Motor neuron (in vitro differentiated cells): ENCODE data around the gene CBLB. TPM values are rescaled to one million over a fixed set of nuclear protein-coding genes. Genes with fewer than 3 reads are reported as not detected.

Experiments
- ATAC-seq, 8 experiments: fragments of 200-7000 bp; cut with Tn5 transposase; replicated peaks in 6 of 8; 2 replicates each; pipeline ENCODE4 v1.8.0; 2021; ENCODE audit warnings: mild to moderate bottlenecking in 8 of 8, moderate library complexity in 8 of 8
- H3K27ac ChIP-seq, 2 donors: fragments of 250-450 bp; sonication (Bioruptor Pico); 2 replicates each; pipeline ENCODE4 v1.9.0; 2021; ENCODE audit warnings: antibody characterized with exemption in 2 of 2, mild to moderate bottlenecking in 2 of 2, moderate library complexity in 1 of 2
- H3K4me1 ChIP-seq, 2 donors: fragments of 250-450 bp; sonication (Bioruptor Pico); replicated peaks in 1 of 2; 2 replicates each; pipeline ENCODE4 v1.6.1; 2021; ENCODE audit warnings: antibody characterized with exemption in 2 of 2, mild to moderate bottlenecking in 2 of 2, moderate library complexity in 1 of 2
- H3K4me3 ChIP-seq, 5 donors: fragments of 250-450 bp; sonication (Bioruptor Pico); 2 replicates each; pipeline ENCODE4 v1.9.0; 2021; ENCODE audit warnings: antibody characterized with exemption in 5 of 5, mild to moderate bottlenecking in 5 of 5, moderate library complexity in 4 of 5
- WGBS, 10 experiments: fragments of 450-650 bp; shearing (Covaris generic); methylation state at CpG; one replicate each; pipeline ENCODE4 v1.0.0; 2022; 5-methylcytosine and 5-hydroxymethylcytosine counted together
- in situ Hi-C, 9 experiments: fragments of 400-800 bp; cut with MboI; loops; one replicate each; pipeline ENCODE4 v1.15.0; 2021; ENCODE audit warnings: low sequenced_read_pairs in 9 of 9, low pct_unique_long_range_greater_than_20kb in 2 of 9; ENCODE audit not compliant: unreplicated experiment in 9 of 9
- total RNA-seq, 8 experiments: library from RNA; unstranded; fragments of 300-600 nt; gene quantifications; 2 replicates each; pipeline versions ENCODE4 v1.2.3 to v1.2.4, GENCODE V29; 2022

CBLB gene
- total RNA-seq, result 10 to 100 TPM; 20.0 to 53.6 (median 28.4) TPM

- peak; percentile 82 to 94 (median 90) for ATAC-seq
- peak within 1 kb of the TSS; percentile 98 for H3K27ac ChIP-seq
- peak within 1 kb of the TSS; percentile 56 to 95 (median 76) for H3K4me3 ChIP-seq
- H3K4me1 ChIP-seq, result peaks cover 2 to 40% of the 10 kb centered on the region in 2 donors
- WGBS, 10 experiments, result 0 to 3% (median 0%) methylated on average over 2 to 19 of the region's 68 CpGs; no CpG with 5 or more reads in 4 of the 10 experiments
- in situ Hi-C loops, result no loop called here
Measured at GRCh38 chr3:105868742-105869530, at the start of gene CBLB. TSS of gene CBLB (minus strand) at chr3:105869012. CDS start at chr3:105867577, 1,435 bp downstream.

GRCh38 chr3:105916767-105917166, 48.0 kb upstream of the CBLB start:
- 70 to 100% (median 96%) methylated on average over 1 to 2 of the region's 2 CpGs for WGBS, 10 experiments
- in situ Hi-C loops, result no loop called here
- Histone ChIP-seq H3K4me3 (no peak overlapping the region), H3K4me1 (no peaks in the 10 kb centered on the region), H3K27ac (no peak overlapping the region)
- ATAC-seq, result no peak

- Histone ChIP-seq H3K4me1 (no peaks in the 10 kb centered on the region), H3K27ac (no peak overlapping the region), H3K4me3 (no peak overlapping the region)
- ATAC-seq, result no peak
- in situ Hi-C loops, result no loop called here
- 70 to 100% (median 87%) methylated on average over 1 to 2 of the region's 2 CpGs; no CpG with 5 or more reads in 4 of the 10 experiments for WGBS, 10 experiments
Measured at GRCh38 chr3:105915524-105915923, 46.7 kb upstream of the CBLB start.

GRCh38 chr3:105913616-105914015, 44.8 kb upstream of the CBLB start:
- Histone ChIP-seq H3K4me1 (no peaks in the 10 kb centered on the region), H3K27ac (no peak overlapping the region), H3K4me3 (no peak overlapping the region)
- ATAC-seq, result no peak
- 94 to 100% (median 96%) methylated on average over 1 to 7 of the region's 7 CpGs; no CpG with 5 or more reads in 3 of the 10 experiments for WGBS, 10 experiments
- in situ Hi-C loops, result no loop called here

- Histone ChIP-seq H3K4me3 (no peak overlapping the region), H3K27ac (no peak overlapping the region), H3K4me1 (no peaks in the 10 kb centered on the region)
- in situ Hi-C loops, result no loop called here
- ATAC-seq, result no peak
Measured at GRCh38 chr3:105912891-105913290, 44.1 kb upstream of the CBLB start.

GRCh38 chr3:105911496-105911895, 42.7 kb upstream of the CBLB start:
- Histone ChIP-seq H3K4me3 (no peak overlapping the region), H3K27ac (no peak overlapping the region), H3K4me1 (peaks cover 0 to 3% of the 10 kb centered on the region in 2 donors)
- in situ Hi-C loops, result no loop called here
- ATAC-seq, result no peak

GRCh38 chr3:105907777-105908176, 39.0 kb upstream of the CBLB start:
- peaks cover 0 to 3% of the 10 kb centered on the region in 2 donors for H3K4me1 ChIP-seq
- H3K27ac ChIP-seq, result no peak overlapping the region
- in situ Hi-C loops, result no loop called here
- no peak overlapping the region for H3K4me3 ChIP-seq
- 51 to 100% (median 70%) methylated on average over 1 to 3 of the region's 3 CpGs; no CpG with 5 or more reads in 1 of the 10 experiments for WGBS, 10 experiments
- ATAC-seq, result no peak

GRCh38 chr3:105906836-105907235, 38.0 kb upstream of the CBLB start:
- in situ Hi-C loops, result no loop called here

GRCh38 chr3:105906345-105906744, 37.5 kb upstream of the CBLB start:
- no peak overlapping the region for H3K4me3 ChIP-seq
- ATAC-seq, result no peak
- peaks cover 0 to 3% of the 10 kb centered on the region in 2 donors for H3K4me1 ChIP-seq
- WGBS, 10 experiments, result 40 to 100% (median 88%) methylated on average over 1 of the region's 1 CpG; no CpG with 5 or more reads in 2 of the 10 experiments
- in situ Hi-C loops, result no loop called here
- no peak overlapping the region for H3K27ac ChIP-seq

More at GRCh38 chr3:105906836-105907235, 38.0 kb upstream of the CBLB start:
- no peak overlapping the region for H3K4me3 ChIP-seq
- WGBS, 10 experiments, result 3 to 100% (median 78%) methylated on average over 1 to 4 of the region's 4 CpGs
- H3K27ac ChIP-seq, result no peak overlapping the region
- ATAC-seq, result peak in 4 of 8 experiments; percentile 15 to 92 (median 87)
- peaks cover 0 to 3% of the 10 kb centered on the region in 2 donors for H3K4me1 ChIP-seq

GRCh38 chr3:105905328-105905727, 36.5 kb upstream of the CBLB start:
- in situ Hi-C loops, result no loop called here
- no peak overlapping the region for H3K27ac ChIP-seq
- no peak for ATAC-seq
- 13 to 100% (median 89%) methylated on average over 1 of the region's 1 CpG; no CpG with 5 or more reads in 2 of the 10 experiments for WGBS, 10 experiments
- no peak overlapping the region for H3K4me3 ChIP-seq
- H3K4me1 ChIP-seq, result peaks cover 0 to 3% of the 10 kb centered on the region in 2 donors

GRCh38 chr3:105904678-105905284, 36.0 kb upstream of the CBLB start:
- in situ Hi-C loops, result no loop called here
- 20 to 100% (median 79%) methylated on average over 1 to 5 of the region's 5 CpGs; no CpG with 5 or more reads in 2 of the 10 experiments for WGBS, 10 experiments
- H3K4me1 ChIP-seq, result peaks cover 0 to 3% of the 10 kb centered on the region in 2 donors
- no peak for ATAC-seq
- H3K27ac ChIP-seq, result no peak overlapping the region
- H3K4me3 ChIP-seq, result no peak overlapping the region

GRCh38 chr3:105904251-105904650, 35.4 kb upstream of the CBLB start:
- peaks cover 0 to 3% of the 10 kb centered on the region in 2 donors for H3K4me1 ChIP-seq
- 80 to 100% (median 87%) methylated on average over 1 of the region's 1 CpG; no CpG with 5 or more reads in 2 of the 10 experiments for WGBS, 10 experiments
- no peak overlapping the region for H3K27ac ChIP-seq
- H3K4me3 ChIP-seq, result no peak overlapping the region
- no peak for ATAC-seq
- in situ Hi-C loops, result no loop called here

GRCh38 chr3:105899516-105899915, 30.7 kb upstream of the CBLB start:
- 5 to 100% (median 83%) methylated on average over 1 to 2 of the region's 2 CpGs; no CpG with 5 or more reads in 2 of the 10 experiments for WGBS, 10 experiments
- no peak overlapping the region for H3K27ac ChIP-seq
- in situ Hi-C loops, result no loop called here
- ATAC-seq, result peak in 1 of 8 experiments; percentile 21
- H3K4me1 ChIP-seq, result no peaks in the 10 kb centered on the region
- no peak overlapping the region for H3K4me3 ChIP-seq
